ENCODE measurements around the gene DYRK1A. TPM values are rescaled to one million over a fixed set of nuclear protein-coding genes. Genes with fewer than 3 reads are reported as not detected.

DYRK1A gene
- total RNA-seq, 2 experiments from 2014 or later = 58.4 to 65.1 TPM

GRCh38 chr21:37367703-37368540 is 1.3 kb downstream of the DYRK1A start:
- Histone ChIP-seq H4K20me1 (ENCODE audit: insufficient read depth, low read length) (peaks cover 48% of the 10 kb centered on the region), H3K36me3 (ENCODE audit: insufficient read depth, low read length) (peaks cover 11% of the 10 kb centered on the region), H3K9me3 (ENCODE audit: low read length) (no peaks in the 10 kb centered on the region), H3K9me2 (ENCODE audit: insufficient read depth, low read length) (no peaks in the 10 kb centered on the region), H3K79me2 (ENCODE audit: insufficient read depth, low read depth, low read length) (peaks cover 62% of the 10 kb centered on the region), H3K4me1 (ENCODE audit: insufficient read depth, low read length, poor library complexity, severe bottlenecking) (peaks cover 49% of the 10 kb centered on the region), H3K4me2 (ENCODE audit: low read length) (peak overlapping the region; percentile 93), H3K27ac (ENCODE audit: low read depth, low read length, poor library complexity, severe bottlenecking) (peak overlapping the region; percentile 90), H3K4me3 (ENCODE audit: low read depth, low read length, poor library complexity, severe bottlenecking) (peak overlapping the region; percentile 86), H2AFZ (ENCODE audit: low read length) (no peak overlapping the region)
- intact Hi-C loops (cut with micrococcal nuclease; ENCODE audit: unreplicated experiment) = loop anchor here (2.0 to 10.0 kb wide), 4 partner anchors 94 to 1817 kb away; partner anchors contain the start of genes HLCS, PIGP, PSMG1 and TTC3
- POLR2A ChIA-PET = no interaction called here
- BruUV-seq (replicated peaks) = no TSS peak
- peak; percentile 36 for DNase-seq (ENCODE audit: low spot score)
- CTCF ChIA-PET (ENCODE audit: unreplicated experiment) = no interaction called here
- TF ChIP-seq CTCF (conservative IDR thresholded peaks at IDR 0.05; ENCODE audit: low read length) (no peak), EZH2phosphoT487 (IDR thresholded peaks at IDR 0.05; ENCODE audit: borderline replicate concordance, low read depth, low read length) (no peak)

- H2AFZ ChIP-seq (ENCODE audit: low read length) = no peak overlapping the region
- peaks cover 56% of the 10 kb centered on the region for H3K4me1 ChIP-seq (ENCODE audit: insufficient read depth, low read length, poor library complexity, severe bottlenecking)
- POLR2A ChIA-PET = interaction anchor here (1.1 to 3.0 kb wide), 2 partner anchors 14 to 53 kb away, joined by 3 to 17 read pairs; no protein-coding TSS in a partner anchor
- H3K4me3 ChIP-seq (ENCODE audit: low read depth, low read length, poor library complexity, severe bottlenecking) = peak overlapping the region; percentile 86
- H3K9me2 ChIP-seq (ENCODE audit: insufficient read depth, low read length) = no peaks in the 10 kb centered on the region
- H3K36me3 ChIP-seq (ENCODE audit: insufficient read depth, low read length) = peaks cover 16% of the 10 kb centered on the region
- peak overlapping the region; percentile 93 for H3K4me2 ChIP-seq (ENCODE audit: low read length)
- DNase-seq (ENCODE audit: low spot score) = no peak
- peaks cover 55% of the 10 kb centered on the region for H4K20me1 ChIP-seq (ENCODE audit: insufficient read depth, low read length)
- peak overlapping the region; percentile 90 for H3K27ac ChIP-seq (ENCODE audit: low read depth, low read length, poor library complexity, severe bottlenecking)
- intact Hi-C loops (cut with micrococcal nuclease; ENCODE audit: unreplicated experiment) = loop anchor here (5.0 to 10.0 kb wide), 3 partner anchors 94 to 1816 kb away; partner anchors contain the start of genes HLCS and PSMG1
- no peaks in the 10 kb centered on the region for H3K9me3 ChIP-seq (ENCODE audit: low read length)
- H3K79me2 ChIP-seq (ENCODE audit: insufficient read depth, low read depth, low read length) = peaks cover 70% of the 10 kb centered on the region
- CTCF ChIA-PET (ENCODE audit: unreplicated experiment) = no interaction called here
- TF ChIP-seq EZH2phosphoT487 (IDR thresholded peaks at IDR 0.05; ENCODE audit: borderline replicate concordance, low read depth, low read length) (no peak), CTCF (conservative IDR thresholded peaks at IDR 0.05; ENCODE audit: low read length) (no peak)
- no TSS peak for BruUV-seq (replicated peaks)
Observed at GRCh38 chr21:37368541-37369279, 2.1 kb downstream of the DYRK1A start.
